Right ventricle myocardium superior (tissue), 1 donor: ENCODE results near the gene FASN. TPM values are rescaled to one million over a fixed set of nuclear protein-coding genes. Genes with fewer than 3 reads are reported as not detected.

ENCODE experiments used
- ATAC-seq: fragments of 200-7000 bp; cut with Tn5 transposase; one replicate; pipeline ENCODE4 v1.9.1; 2020; ENCODE audit warnings: mild to moderate bottlenecking; ENCODE audit not compliant: poor library complexity
- DNase-seq: peaks from one replicate; pipeline ENCODE4 v3.0.0-alpha.2; 2020
- intact Hi-C: fragments of 100-400 bp; cut with DNase I; formaldehyde crosslinking; loops from one replicate; pipeline ENCODE4 v1.11.2; 2022
- total RNA-seq: library from RNA; stranded (reverse); fragmentation: NEBNext Ultra II Directional; extraction: Animal tissue kit (Norgen Biotek cat#: 25700); gene quantifications from one replicate; pipeline ENCODE4 v1.2.1, GENCODE V29; 2021
- donor health status: DM: no; HTN: yes; CAD: no; lungs with severe emphysema.

Gene FASN
- total RNA-seq, 1 donor from 2014 or later = 23.0 TPM

DNA sequence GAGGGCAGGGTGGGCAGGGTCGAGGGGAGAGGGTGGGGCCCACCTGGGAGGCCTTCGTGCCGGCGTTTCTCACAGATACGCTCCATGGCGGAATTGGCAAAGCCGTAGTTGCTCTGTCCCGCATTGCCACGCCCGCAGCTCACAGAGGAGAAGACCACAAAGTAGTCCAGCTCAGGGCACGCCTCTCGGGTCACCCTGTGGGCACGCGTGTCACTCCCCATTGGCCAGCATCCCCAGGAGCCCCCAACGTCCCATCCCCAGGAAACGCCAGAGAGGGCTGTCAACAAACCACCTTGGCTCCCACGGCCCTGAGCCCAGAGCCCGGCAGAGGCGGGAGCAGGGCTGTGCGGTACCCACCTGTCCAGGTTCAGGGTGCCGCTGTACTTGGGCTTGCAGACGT is 16.1 kb downstream of the FASN start:
- intact Hi-C loops = no loop called here
- no peak for ATAC-seq
- no peak for DNase-seq

DNA sequence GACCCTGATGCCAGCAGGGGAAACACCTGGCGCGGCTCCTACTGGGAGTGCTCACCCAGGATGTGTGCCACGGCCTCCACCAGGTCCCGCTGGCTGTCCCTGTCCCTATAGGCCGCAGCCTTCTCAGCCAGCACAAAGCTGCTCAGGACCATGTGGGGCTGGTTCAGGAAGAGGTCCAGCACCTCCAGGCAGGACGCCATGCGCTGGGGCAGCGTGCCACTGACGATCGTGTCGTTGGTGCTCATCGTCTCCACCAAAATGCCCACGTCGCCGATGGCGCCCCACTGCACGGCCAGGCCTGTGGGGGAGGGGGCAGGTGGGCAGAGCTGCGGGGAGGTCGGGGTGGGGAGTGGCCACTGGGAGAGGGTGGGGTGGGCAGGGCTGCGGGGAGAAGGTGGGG is 16.5 kb downstream of the FASN start:
- ATAC-seq = no peak
- intact Hi-C loops = no loop called here
- no peak for DNase-seq

GRCh38 chr17:82080789-82081464 is 17.1 kb downstream of the FASN start:
- intact Hi-C loops = no loop called here
- DNase-seq (no peak), ATAC-seq (no peak)

- ATAC-seq = no peak
- intact Hi-C loops = no loop called here
These were observed 17.8 kb downstream of the FASN start for GRCh38 chr17:82080048-82080788.

DNA sequence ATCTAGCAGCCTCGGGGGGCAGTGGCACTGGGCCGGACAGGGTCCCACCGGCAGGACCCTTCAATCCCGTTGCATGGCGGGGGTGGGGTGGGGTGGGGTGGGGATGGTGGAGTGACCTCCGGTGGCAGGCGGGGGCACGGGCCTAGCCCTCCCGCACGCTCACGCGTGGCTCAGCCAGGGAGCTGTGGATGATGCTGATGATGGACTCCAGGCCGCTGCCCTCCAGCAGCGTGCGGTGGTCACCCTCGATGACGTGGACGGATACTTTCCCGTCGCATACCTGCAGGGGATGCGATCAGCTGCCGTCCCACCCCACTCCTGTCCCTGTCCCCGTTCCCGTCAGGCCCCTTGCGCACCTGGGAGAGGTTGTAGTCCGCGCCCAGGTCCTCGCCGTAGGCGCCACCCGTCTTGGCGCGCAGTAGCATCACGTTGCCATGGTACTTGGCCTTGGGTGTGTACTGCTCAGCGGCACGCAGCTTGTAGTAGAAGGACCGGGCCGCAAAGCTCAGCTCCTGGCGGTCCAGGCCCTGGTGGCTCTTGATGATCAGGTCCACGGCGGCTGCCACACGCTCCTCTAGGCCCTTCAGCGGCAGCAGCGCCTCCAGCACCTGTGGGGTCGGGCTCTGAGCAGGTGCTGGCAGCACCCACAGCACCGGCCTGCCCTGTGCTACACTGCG is 18.9 kb downstream of the FASN start:
- intact Hi-C loops = no loop called here
- ATAC-seq = no peak
- DNase-seq = no peak

More at GRCh38 chr17:82080048-82080788, 17.8 kb downstream of the FASN start:
- no peak for DNase-seq

- intact Hi-C loops = no loop called here
- DNase-seq (no peak), ATAC-seq (no peak)
These were observed 19.6 kb downstream of the FASN start for GRCh38 chr17:82078433-82078832.

GRCh38 chr17:82077617-82078358 is 20.2 kb downstream of the FASN start:
- peak; percentile 34 for ATAC-seq
- no peak for DNase-seq
- intact Hi-C loops = no loop called here

DNA sequence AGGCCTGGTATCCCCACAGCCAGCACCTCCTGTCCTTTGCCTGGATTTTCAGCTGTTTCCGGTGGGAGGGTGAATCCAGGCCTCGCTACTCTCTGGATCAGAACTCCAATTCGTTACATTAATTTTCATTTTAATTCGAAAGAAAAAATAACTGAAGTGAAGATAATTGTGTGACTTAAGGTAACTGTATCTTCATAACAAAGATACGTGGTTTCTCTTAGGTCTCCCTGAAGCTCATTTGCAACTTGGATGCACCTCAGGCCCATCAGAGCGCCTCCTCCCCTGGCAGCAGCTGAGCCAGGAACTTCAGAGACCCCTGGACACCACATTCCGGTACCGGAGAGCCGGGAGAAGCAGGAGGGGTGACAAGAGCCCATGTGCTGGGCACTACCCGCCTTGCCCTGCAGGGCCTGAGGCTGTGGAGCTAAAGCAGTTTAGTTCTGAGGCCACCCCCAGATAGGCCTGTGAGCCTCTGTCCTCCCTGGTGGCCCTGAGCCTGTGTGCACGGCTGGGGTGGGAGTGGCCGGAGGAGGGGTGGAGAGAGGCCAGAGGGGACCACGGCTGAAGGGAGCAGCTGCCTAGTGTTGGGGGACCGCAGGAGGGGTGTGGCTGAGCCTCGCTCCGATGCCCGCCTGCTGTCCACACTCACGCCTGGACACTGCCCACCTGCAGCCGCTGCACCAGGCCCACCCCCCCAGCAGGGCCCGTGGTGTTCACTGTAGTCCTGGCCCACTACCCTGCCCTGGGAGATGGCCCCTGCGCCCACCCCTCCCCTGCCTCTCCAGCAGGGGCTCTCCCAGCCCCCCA is 21.0 kb downstream of the FASN start:
- intact Hi-C loops = no loop called here
- ATAC-seq (peak; percentile 19), DNase-seq (no peak)

DNA sequence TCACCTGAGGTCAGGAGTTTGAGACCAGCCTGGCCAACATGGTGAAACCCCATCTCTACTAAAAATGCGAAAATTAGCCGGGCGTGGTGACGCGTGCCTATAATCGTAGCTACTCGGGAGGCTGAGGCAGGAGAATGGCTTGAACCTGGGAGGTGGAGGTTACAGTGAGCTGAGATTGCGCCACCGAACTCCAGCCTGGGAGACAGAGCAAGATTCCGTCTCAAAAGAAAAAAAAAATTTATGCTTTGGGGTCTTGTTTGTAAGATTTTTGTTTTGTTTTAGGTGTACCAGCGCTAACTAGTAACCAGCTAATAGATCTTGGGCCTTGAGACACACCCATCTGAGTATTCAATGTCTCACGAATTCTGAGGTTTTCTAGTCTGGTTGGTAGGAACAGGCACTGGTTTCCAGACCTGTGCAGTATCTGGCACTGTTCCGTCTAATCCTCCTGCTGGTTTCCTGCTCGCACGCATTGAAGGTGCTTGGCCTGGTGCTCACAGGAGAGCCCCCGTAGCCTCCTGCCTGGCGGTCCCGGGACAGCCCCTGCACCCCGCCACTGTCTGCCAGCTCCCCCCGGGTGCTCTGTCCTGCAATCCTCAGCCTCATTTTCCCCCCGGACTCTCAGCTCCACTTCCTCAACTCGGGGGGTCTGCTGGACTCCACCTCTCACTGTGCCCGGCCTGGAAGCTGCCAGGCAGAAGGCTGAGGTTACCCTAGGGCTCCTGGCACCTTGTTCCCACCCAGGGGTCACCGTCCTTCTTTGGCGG is 21.8 kb downstream of the FASN start:
- ATAC-seq (no peak), DNase-seq (no peak)
- intact Hi-C loops = no loop called here

GRCh38 chr17:82073446-82073845 is 24.6 kb downstream of the FASN start:
- DNase-seq = no peak
- ATAC-seq = no peak
- intact Hi-C loops = no loop called here

DNA sequence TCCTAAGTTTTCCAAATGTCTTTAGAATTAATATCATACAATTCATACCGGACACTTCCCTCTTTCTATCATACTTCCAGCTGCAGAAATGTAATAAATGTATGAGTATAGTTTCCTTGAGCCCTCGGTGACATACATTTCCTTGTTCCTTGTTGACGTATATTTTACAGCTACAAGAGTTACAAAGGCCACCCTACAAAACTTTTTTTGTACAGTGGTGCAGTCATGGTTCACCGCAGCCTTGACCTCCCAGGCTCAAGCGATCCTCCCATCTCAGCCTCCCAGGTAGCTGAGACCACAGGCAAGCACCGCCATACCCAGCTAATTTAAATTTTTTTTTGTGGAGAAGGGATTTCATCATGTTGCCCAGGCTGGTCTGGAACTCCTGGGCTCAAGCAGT is 25.2 kb downstream of the FASN start:
- no peak for ATAC-seq
- DNase-seq = no peak
- intact Hi-C loops = no loop called here

DNA sequence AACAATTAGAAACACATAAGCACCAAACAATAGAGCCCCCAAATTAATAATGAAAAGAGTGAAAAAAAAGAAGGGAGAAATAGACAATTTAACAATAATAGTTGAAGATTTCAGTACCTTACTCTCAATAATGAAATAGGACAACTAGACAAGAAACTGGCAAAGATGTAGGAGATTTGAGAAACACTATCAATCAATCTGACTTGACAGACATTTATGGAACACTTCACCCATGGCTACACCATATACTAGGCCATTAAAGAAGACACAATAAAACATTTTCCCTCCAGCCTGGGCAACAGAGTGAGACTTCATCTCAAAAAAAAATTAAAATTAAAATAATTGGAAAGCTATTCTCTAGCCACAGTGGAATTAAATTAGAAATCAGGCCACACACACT is 27.4 kb downstream of the FASN start:
- intact Hi-C loops = no loop called here
- no peak for DNase-seq
- ATAC-seq = no peak

- ATAC-seq = peak; percentile 90
- peak; percentile 80 for DNase-seq
- intact Hi-C loops = no loop called here
These were observed 32.3 kb downstream of the FASN start, which contains the start of gene DUS1L for GRCh38 chr17:82065638-82066303. Gene DUS1L (minus strand): TSS chr17:82065804. CDS start chr17:82065059, 745 bp downstream.

DNA sequence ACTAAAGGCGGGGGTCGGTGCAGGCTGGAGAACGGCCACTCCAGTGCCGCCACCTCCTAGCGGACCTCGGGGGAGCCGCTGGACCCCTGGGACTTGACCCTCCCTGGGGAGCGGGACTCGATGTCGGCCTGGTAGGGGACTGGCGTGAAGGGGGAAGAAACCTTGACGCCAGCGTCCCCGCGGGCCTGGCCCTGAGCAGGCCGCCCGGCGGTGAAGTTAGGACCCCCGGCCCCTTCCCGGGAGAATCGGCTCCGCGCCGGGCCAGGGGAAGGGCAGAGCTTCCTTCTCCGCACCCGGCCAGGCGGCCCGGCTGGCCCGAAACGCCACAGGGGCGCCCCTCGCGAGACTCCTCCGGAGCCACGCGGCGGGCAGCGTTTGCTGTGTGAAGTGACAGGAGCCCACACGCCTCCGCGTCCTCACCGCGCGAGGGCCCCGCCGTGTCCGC is 32.8 kb downstream of the FASN start:
- intact Hi-C loops = no loop called here
- peak; percentile 5 for ATAC-seq
- no peak for DNase-seq

- intact Hi-C loops = no loop called here
- ATAC-seq (no peak), DNase-seq (no peak)
These were observed 33.4 kb downstream of the FASN start for GRCh38 chr17:82064433-82065192.
